Ramos (cell line): ENCODE measurements around the gene PRRC2A.

Source experiments
- in situ Hi-C: fragments of 300-500 bp; cut with MboI; formaldehyde crosslinking; loops from one replicate; pipeline ENCODE4 v1.14.3; 2022; ENCODE audit warnings: low sequenced_read_pairs; ENCODE audit not compliant: unreplicated experiment

PRRC2A gene

DNA sequence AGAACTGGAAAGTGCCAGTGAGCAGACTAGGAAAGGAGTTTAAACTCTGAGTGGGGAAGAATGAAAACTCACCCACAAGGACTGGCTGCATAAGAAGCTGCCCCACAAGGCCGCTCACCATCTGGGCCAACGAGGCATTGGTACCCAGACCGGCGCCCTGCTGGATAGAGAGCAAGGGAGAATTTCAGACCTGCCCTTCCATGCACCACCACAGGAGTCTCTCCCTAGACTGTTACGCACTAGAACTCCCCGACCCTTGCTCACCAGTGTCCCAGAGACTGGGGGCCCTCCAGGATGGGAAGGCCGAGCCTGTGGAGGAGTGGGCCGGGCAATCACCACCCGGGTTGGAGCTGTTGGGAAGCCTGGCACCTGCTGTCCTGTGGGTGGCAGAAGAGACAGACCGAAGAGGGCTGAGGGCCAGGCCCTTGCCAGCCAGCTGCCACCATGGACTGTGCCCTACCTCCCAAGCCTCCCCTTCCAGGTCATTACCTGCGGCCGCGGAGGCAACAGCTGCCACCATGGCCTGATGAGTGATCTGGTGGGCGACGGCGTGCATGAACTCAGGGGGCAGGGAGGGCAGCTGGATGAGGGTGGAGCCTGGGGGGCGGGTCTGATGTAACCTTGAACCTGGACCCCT, 23.4 kb downstream of the PRRC2A start:
- in situ Hi-C loops = no loop called here

- in situ Hi-C loops = no loop called here
These were observed 24.8 kb downstream of the PRRC2A start for GRCh38 chr6:31645325-31645724.

DNA sequence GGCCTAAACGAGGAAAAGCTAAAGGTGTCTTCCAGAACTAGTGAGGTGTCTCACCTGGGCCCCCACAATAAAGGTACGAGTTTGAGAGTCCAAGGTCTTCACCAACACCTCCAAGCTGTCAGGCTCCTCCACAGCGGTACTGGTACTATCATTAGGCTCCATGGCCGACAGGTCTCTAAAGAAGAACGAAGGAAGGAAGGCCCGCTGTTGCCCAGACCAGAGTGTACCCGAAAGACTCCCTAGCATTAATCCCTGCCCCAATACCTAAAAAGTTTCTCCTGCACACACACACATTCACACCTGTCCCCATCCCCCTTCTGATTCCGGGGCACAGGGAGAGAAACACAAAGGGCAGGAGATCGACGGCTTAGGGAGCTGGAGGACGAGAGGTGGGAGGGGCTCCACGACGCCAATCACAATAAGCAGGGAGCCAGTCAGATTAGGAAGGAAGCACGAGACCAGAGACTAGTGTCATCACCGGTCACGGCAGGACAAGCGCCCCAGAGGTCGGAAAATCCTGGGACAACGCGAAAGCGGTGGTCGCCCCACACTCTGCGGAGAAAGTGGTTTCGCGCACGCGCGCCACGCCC, 31.2 kb downstream of the PRRC2A start:
- in situ Hi-C loops = no loop called here

DNA sequence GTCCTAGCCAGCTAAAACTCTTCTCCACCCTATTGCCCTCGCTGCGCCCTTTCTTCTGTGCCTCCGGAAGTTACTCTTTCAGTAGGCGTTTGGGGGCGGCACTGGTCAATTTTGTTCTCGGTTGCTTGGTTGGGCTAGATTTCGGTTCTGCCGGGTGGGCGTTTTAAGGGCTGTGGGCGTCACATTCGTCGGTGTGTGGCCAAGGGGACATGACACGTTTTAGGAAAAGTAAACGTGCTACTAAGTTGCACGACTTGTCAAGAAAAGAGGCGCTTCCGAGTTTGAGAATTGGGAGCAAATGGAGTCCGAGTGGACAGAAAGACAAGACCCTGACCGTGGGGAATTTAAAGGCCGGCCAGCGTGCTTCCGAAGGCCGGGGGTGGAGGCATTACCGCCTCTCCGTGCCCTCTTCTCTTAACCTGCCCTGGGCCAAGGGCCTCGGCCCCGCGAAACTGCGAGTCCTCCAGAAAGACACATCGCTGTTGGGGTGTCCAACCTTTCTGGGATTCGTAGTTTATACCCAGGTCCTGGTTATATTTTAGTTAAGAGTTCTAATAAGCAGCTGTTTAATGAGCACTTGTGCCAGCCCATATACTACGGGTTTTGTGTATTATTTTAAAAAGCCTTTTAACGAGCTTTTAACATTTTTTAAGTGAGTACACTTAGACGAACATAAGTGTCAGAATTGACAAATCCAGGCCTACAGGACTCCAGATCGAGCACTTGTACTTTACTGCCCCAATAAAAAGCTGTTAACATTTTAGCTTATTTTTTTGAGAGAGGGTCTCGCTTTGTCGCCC, 32.6 kb downstream of the PRRC2A start:
- in situ Hi-C loops = no loop called here

DNA sequence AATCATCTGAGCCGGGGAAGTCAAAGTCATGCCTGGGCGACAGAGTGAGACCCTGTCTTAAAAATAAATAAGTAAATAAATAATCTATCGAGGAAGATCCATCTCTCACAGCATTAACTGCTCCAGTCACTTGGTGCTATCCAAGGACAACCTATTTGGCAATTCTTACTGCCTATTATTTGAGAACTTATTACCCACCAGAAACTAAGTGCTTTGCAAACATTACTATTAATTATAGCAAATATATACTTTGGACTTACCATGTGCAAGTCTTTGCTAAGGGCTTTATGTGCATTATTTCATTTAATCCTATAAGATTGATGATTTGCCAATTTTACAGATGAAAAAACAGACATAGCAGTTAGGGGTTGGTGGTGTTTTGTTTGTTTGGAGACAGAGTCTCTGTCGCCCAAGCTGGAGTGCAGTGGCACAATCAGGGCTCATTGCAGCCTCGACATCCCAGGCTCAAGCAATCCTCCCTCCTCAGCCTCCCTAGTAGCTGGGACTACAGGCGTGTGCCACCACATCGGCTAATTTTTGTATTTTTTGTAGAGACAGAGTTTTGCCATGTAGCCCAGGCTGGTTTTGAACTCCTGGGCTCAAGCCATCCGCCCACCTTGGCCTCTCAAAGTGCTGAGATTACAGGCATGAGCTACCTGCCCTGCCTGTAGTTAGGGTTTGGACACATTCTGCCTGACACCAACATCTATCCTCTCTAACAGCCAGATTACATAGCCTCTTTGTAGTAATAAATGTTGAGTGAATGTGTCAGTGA, 34.2 kb downstream of the PRRC2A start:
- in situ Hi-C loops = no loop called here

DNA sequence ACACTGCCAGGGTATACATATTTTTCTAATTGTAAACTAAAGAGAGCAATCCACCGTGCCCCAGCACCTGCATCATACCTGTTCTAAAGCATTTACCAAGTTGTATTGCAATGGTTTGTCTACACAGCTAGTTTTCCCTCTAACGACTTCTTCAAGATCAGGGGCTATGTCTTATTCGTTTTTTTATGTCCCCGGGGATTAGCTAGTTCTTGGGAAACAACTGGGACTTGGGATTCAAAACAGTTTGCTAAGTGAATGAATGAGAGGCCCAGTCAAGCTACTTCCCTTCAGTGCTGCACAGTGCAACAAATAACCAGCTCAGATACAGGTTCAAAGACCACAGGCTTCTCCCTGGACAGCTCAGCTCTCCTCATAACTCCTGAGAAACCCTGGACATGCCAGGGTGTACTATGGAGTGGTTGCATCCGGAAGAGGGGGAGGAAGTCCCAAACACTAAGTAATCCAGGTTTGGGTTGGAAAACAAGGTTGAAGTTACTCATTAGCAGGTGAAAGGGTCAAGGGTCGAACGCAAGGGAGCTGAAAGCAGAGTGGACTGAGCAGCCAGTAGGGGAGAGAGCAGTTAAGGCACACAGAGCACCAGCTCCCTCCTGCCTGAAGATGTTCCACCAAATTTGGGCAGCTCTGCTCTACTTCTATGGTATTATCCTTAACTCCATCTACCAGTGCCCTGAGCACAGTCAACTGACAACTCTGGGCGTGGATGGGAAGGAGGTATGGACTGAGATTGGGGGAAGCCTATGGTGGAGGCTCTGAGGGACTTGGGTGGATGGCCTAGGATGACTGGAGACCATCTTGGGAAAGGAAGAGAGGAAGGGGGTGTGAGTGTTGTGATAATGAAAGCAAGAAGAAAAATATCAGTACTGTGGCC, 35.1 kb downstream of the PRRC2A start, which contains the start of gene APOM:
Gene APOM (plus strand): TSS at position 546 of the 889 bp plus-strand sequence. CDS start 73 bp downstream, at position 619.
- in situ Hi-C loops = no loop called here

GRCh38 chr6:31657406-31658157, 37.1 kb downstream of the PRRC2A start:
- in situ Hi-C loops = no loop called here

- in situ Hi-C loops = no loop called here
These were observed 37.7 kb downstream of the PRRC2A start for GRCh38 chr6:31658158-31658688.

GRCh38 chr6:31658983-31659648, 38.6 kb downstream of the PRRC2A start:
- in situ Hi-C loops = no loop called here

- in situ Hi-C loops = no loop called here
These were observed 39.3 kb downstream of the PRRC2A start for GRCh38 chr6:31659649-31660380.

- in situ Hi-C loops = no loop called here
These were observed 40.1 kb downstream of the PRRC2A start, which contains the start of gene C6orf47 for GRCh38 chr6:31660381-31661261. C6orf47 (minus strand) TSS chr6:31660778; CDS start chr6:31659947, 831 bp downstream.

GRCh38 chr6:31661262-31662123, 41.0 kb downstream of the PRRC2A start:
- in situ Hi-C loops = no loop called here

- in situ Hi-C loops = no loop called here
These were observed 41.7 kb downstream of the PRRC2A start for GRCh38 chr6:31662124-31662723.

DNA sequence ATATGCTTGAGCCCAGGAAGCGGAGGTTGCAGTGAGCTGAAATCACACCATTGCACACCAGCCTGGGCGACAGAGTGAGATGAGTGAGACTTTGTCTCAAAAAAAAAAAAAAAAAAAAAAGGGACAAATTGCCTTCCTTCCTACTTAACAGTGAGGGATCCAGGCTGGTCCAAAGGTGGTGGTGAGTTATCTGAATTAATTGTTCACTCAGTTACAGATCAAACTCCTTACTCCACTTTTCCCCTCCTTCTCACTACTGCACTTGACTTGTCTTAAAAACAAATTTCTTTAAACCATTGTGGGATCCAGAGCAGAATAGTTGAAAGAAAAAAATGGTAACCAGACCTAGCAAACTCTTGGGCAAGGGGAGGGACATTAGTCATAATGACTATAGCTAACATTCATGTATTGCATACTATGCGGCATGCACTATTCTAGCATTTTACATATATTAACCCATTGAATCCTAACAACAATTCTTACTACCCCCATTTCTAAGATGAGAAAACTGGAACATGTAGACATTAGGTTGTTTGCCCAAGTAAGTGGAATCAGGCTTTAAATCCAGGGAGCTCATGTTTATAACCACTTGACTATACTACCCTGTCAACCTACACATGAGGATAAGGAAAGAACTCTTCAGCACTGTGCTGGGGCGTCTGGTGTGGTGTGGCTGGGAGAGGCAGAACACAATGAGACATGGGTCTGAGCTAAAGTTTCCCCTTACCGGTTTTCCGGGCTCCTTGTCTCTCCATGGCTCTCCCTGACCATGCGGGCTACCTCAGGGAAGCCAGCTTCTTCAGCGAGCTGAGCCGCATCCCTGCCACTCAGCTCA, 42.8 kb downstream of the PRRC2A start:
- in situ Hi-C loops = no loop called here
